HG03457 (cell line): Measurements from ENCODE around the gene SH3BP1.

Experiments
- ATAC-seq: cut with Tn5 transposase; IDR thresholded peaks from one replicate; pipeline ENCODE4 v1.9.1; 2021; ENCODE audit warnings: moderate number of reproducible peaks; ENCODE audit not compliant: unreplicated experiment

The SH3BP1 gene

GRCh38 chr22:37658133-37659065, 18.9 kb downstream of the SH3BP1 start, which contains the start of gene PDXP:
PDXP (plus strand) TSS chr22:37658723; CDS start chr22:37658783, 60 bp downstream.
- peak; percentile 69 for ATAC-seq

GRCh38 chr22:37659066-37659896, 19.8 kb downstream of the SH3BP1 start:
- no peak for ATAC-seq

- ATAC-seq: no peak
These were observed 20.6 kb downstream of the SH3BP1 start for GRCh38 chr22:37659897-37660708.

- ATAC-seq: no peak
These were observed 21.2 kb downstream of the SH3BP1 start for GRCh38 chr22:37660709-37661045.

- ATAC-seq: no peak
These were observed 21.9 kb downstream of the SH3BP1 start for GRCh38 chr22:37661160-37661924.

GRCh38 chr22:37662039-37662438, 22.6 kb downstream of the SH3BP1 start:
- ATAC-seq: no peak

- ATAC-seq: no peak
These were observed 24.2 kb downstream of the SH3BP1 start for GRCh38 chr22:37663521-37664140.

- no peak for ATAC-seq
These were observed 25.0 kb downstream of the SH3BP1 start for GRCh38 chr22:37664249-37665101.

GRCh38 chr22:37665487-37665886, 26.0 kb downstream of the SH3BP1 start:
- ATAC-seq: no peak

GRCh38 chr22:37669586-37669985, 30.1 kb downstream of the SH3BP1 start:
- no peak for ATAC-seq

- ATAC-seq: no peak
These were observed 32.9 kb downstream of the SH3BP1 start for GRCh38 chr22:37672206-37672919.

- no peak for ATAC-seq
These were observed 33.5 kb downstream of the SH3BP1 start for GRCh38 chr22:37672920-37673455.

GRCh38 chr22:37674248-37674647, 34.8 kb downstream of the SH3BP1 start:
- ATAC-seq: no peak

GRCh38 chr22:37674951-37675929, 35.8 kb downstream of the SH3BP1 start, which contains the start of gene LGALS1:
LGALS1 (plus strand) TSS chr22:37675636; CDS start chr22:37675703, 67 bp downstream.
- ATAC-seq: peak; percentile 33

GRCh38 chr22:37675930-37676735, 36.7 kb downstream of the SH3BP1 start:
- ATAC-seq: no peak
